GM19025 (cell line): ENCODE data around the gene MGAT5.

Experiments
- ATAC-seq: cut with Tn5 transposase; IDR thresholded peaks from one replicate; pipeline ENCODE4 v1.9.1; 2021; ENCODE audit warnings: mild to moderate bottlenecking, low read depth, moderate library complexity; ENCODE audit not compliant: unreplicated experiment

The MGAT5 gene

DNA sequence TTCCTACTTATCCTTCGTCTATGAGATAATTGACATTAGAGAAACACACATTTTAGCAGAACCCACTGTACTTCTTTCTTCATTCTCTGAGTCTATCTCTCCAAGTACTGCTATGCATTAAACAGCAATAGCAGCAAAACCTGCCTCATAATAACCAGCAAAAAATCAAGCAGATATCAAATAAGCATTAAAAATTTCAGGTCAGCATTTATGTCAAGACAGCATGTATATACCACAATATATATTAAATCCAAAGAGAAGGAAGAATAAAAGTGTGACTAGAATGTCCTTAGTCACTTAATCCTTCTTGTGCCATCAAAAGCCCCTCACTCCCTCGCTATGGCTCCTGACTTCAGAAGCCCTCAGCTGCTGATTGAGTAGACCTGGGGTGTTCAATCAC lies 131.3 kb downstream of the MGAT5 start:
- no peak for ATAC-seq

DNA sequence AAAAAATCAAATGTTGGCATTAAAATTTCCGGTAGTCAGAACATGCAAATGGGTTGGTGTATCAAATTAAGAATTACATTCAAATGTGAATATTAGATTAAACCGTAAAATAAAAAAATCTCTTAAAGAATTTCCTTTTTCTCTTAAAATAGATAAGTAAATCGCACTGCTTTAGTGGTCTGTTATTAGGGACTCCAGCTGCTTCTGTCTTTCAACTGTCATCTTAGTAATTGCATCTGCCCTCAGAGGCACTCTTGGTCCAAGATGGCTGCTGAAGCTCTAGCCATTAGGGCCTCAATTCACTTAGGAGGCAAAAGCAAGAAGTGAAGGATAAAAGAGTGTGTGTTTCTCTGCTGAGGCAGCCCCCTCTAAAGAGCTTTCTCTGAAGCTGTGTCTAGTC lies 132.4 kb downstream of the MGAT5 start:
- ATAC-seq: no peak

DNA sequence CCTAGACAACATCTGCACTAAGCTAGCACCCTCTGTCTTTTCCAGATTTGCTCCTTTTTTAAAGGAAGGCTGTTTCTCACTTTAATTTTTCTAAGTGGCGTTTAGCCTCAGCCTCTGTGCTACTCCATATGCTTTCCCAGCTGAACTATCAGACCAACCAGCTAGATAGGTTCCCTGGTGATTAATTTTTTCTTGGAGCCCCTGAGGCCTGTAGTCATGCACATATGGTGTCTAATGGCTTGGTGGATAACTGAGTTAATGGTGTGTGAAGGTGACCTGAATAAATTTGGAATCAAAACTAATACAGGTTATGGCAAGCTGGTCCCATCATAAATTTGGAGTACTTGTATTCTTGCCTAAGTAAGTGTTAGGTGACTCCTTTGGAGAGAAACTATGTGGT lies 135.5 kb downstream of the MGAT5 start:
- no peak for ATAC-seq

DNA sequence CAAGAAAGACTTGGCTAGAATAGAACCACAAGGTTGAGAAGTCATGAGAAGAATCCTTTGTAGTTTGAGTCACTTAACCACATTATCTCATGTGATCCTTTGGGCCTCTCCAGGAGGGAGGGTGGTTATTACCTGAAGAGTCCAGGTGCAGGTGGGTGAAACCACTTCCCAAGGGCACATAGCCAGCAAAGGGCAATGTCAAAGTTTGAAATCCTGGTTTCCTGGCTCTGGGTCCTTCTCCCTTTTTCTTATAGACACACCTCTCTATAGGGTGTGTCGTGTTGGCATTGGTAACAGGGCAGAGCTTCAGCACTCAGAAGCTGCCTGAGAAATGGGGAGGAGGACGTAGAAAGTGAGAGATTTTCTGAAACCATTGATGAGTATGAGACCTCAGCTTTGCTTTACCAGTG lies 137.9 kb downstream of the MGAT5 start:
- ATAC-seq: peak; percentile 68

DNA sequence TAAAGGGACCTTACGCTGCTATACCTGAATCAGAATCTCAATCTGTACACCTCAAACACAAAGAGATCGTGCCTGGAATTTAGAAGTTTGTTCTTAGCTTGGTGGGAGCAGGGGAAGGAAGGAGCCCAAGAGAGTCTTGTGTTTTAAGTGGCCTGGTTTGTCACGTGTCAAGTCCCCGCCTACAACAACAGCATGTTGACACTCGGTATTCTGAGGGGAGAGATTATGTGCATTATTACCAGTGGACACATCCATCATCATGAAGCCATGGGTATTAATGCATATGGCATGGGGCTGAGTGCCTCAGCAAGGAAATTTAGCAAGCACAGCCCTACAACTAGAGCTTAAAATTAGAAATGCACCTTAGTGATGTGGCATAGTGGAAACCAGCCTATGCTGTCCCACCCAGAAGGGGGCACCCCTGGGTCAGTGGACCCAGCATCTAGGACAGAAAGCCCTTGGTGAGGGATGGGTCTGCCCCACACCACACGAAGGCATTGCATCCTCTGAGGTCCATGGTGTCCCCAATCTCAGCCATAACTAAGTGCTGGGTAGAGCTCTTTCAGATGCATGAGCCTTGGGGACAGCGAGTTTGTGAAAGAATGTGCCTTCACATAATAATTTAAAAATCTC lies 138.7 kb downstream of the MGAT5 start:
- no peak for ATAC-seq

DNA sequence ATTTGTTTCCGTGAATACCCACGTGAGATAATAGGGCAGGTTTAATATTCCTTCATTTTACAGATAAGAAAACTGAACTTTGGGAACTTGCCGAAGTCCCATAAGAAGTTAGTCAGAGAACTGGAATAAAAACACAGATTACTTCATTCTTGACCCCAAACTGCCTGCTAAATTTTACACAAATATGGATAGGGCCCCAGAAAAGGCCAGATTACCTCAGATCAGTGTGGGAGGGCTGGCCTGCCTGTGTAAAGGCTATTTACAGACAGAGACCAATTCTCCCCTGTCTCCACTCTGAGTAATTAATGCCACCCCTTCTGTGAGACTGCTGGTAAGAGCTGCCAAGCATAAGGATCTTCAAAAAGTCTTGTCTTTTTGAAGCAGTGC lies 139.2 kb downstream of the MGAT5 start:
- no peak for ATAC-seq

DNA sequence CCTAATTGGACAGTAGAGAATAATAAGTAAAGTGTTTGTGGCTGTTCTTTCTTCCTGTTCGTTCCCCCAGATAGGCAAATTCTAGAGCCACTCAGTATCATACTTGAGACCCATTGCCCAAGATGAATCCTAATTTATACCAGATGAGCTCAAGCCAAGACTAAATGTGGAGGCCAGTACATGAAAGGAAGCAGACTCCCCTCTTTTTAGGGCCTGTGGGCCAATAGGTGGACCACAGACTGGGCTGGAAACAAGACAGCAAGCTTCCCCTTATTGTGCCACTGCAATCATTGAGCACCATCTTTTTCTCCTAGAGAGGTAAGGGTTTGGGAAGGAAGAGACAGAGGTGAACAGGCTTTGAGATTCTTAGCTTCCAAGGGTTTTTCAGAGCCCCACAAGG lies 141.9 kb downstream of the MGAT5 start:
- ATAC-seq: no peak

DNA sequence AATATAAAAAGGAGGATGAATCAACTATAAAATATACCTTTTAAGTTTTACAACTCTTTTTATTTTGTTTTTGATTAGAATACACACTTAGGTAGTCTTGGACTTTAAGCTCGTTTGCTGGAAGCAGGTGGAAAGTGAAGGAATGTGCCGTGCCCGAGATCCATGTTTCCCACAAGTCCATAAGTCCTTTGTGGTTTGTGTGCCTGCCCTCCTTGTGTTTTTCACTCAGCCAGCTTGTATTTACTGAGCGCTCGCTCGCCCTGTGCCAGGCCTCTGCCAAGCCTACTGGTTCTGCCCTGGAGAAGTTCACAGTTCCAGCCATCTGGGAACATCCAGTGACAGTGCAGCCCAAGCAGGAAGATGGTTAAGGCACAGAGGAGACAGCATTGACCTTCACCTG lies 142.6 kb downstream of the MGAT5 start:
- ATAC-seq: no peak

DNA sequence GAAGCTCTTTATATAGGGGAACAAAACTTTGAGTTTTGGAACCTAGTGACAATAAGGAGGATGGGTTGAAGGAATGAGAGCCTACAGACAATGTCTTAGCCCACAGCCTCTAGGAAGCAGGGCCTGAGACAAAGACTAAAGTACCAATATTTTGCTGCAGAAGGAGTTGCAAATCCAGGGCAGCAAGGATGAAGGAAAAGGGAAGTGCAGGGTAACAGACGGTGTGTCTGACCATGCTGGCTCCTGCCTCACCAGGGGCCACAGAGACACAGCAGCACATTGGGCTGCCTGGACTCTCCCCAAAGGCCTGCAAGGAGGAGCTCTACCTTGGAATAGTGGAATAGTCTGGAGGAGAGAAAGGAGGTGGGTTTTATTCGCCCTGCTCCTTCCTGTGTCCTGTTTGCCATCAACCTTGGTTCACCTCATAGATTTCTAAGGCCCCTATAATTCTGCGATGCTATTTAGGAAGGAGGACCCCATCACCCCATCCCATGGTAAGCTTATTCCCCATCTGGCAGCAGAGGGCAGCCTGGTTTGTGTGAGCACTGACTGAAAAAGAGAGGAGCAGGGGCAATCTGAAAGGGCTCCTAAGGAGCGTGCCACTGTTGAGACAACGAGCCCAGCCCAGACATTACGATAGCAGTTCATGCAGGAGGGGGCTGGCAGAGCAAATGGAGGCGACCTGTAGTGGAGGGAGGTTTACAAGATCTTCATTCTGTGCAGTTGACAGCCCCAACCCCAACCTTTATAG lies 143.4 kb downstream of the MGAT5 start:
- no peak for ATAC-seq

DNA sequence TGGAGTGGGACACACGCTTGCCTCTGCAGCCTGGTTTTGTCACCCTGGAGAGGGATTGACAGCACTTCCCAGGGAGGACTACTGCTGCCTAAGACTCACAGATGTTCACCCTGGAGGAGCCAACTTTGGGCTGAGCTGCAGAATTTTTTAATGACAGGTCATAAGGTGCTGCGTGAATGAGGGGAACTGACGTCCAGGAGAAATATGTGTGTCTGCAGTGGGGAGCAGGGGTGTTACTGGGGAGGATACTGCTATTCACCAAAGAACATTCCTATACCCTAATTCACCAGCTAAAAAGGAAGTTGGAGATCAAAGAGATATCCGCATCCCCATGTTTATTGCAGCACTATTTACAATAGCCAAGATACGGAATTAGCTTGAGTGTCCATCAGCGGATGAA lies 144.4 kb downstream of the MGAT5 start:
- no peak for ATAC-seq

DNA sequence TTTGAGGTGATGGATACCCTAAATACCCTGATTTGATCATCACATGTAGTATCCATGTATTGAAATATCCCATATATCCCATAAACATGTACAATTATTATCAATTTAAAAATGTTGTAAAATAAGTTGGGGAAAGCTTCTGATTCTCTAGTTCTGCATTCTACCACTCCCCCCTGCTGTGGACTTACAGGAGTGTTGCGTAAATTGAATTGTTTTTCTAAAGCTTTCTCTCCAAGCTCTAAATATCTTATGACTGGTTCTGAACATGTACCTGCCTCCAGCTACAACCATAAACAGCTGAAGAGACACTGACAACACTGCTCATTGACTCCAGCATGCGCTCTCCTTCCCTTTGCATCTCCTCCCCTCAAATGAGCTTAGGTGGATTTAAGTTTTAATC lies 145.2 kb downstream of the MGAT5 start:
- ATAC-seq: no peak

DNA sequence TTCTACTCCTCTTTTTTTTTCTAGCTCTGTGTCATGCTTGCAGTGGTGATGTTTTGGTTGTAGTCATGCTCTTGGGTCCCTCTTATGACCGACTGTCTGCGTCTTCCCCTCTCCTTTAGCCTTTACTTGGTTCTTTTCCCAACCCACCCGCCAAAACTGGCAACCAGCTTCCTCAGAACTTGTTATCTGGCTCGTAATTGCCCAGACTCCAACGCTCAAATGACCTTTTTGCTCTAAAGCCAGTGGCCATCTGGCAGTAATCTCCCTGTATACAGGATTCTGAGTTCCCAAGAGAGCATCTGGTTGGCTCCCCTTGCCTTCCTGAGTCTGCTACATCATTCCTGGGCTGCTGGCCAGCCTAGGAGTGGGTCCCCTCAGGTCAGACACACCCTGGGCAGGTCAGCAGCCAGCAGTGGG lies 147.2 kb downstream of the MGAT5 start:
- ATAC-seq: no peak

DNA sequence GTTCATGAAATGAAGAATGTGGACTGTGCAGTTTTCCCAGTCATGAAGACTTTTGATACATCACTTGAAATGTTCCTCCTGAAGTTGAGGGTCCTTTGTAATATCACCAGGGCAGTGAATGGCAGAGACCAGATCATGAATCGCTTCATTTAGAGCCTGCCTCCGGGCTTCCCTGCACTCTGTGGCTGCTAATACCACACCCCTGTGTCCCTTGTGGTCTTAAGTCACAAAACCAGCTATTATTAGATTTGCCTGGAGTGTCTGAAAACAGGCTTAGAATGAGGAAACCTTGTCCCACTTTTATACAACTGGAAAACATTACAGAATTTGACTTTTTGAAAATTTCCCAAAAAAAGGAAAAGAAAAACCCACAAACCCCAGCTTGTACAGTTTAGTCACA lies 147.9 kb downstream of the MGAT5 start:
- ATAC-seq: no peak

DNA sequence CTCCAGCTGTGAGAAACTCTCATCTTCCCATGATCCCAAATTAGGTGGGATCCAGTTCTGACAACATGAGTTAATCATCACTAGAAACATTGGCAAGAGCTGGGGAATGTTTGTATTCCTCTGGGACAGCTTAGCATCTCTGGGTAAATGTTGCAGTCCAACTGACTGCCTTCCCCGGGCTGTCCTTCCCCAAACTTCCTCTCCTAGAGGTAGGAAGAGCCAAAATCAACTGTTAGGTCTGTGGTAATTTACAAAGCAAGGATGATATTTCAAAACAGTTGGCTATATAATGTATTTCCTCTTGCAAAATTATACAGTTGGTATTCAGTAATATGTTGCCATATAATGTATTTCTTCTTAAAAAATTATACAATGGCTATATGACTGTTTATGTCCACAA lies 148.5 kb downstream of the MGAT5 start:
- no peak for ATAC-seq

DNA sequence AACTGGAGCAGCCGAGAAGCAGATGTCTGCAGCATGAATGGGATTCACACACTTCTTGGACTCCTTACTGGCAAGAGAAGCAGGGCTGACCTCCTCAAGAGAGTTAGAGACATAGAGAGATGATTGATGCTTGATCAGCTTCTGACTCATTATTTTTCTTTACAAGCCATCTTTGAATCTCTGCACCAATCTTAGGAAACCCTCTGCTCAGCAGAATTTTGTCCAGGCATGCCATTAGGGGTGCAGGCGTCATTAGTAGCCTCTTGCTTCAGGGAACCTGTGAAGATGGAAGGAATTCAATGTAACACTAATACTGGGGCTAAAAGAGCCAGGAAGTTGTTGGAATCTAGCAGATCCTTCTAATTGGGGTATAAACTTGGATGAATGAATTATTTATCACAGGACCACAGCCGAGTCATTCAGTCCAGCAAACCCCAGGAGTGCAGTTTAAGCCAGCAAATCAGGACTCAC lies 151.8 kb downstream of the MGAT5 start:
- no peak for ATAC-seq

DNA sequence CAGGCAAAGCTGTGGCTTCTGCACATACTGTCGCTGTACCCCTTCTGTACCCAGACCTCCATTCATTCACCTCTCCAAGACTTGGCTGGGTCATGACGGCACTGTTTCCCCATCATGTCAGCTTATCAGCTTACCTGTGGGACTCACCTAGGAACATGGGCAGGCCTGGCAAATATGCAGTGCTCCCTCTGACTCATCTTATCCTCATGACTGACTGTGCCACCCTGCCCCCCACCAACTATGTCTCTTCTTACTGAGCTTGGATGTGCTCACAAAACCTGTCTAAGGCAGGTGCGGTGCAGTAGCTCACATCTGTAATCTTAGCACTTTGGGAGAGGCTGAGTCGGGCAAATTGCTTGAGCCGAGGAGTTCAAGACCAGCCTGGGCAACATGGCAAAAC lies 152.4 kb downstream of the MGAT5 start:
- ATAC-seq: no peak

DNA sequence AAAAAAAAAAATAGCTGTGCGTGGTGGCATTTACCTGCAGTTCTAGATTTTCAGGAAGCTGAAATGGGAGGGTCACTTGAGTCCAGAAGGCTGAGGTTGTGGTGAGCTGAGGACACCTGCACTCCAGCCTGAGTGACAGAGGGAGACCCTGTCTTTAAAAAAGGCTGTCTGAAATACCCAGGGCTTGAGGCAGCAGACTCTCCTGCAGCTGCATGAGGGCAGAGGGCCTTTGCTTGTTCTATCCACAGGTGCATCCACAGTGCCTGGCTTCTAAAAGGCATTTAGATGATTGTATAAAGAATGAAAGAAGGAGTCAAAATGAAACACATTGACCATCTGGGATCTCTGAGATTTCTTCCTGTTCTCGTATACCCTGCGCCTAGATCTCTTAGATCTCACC lies 152.9 kb downstream of the MGAT5 start:
- ATAC-seq: no peak

DNA sequence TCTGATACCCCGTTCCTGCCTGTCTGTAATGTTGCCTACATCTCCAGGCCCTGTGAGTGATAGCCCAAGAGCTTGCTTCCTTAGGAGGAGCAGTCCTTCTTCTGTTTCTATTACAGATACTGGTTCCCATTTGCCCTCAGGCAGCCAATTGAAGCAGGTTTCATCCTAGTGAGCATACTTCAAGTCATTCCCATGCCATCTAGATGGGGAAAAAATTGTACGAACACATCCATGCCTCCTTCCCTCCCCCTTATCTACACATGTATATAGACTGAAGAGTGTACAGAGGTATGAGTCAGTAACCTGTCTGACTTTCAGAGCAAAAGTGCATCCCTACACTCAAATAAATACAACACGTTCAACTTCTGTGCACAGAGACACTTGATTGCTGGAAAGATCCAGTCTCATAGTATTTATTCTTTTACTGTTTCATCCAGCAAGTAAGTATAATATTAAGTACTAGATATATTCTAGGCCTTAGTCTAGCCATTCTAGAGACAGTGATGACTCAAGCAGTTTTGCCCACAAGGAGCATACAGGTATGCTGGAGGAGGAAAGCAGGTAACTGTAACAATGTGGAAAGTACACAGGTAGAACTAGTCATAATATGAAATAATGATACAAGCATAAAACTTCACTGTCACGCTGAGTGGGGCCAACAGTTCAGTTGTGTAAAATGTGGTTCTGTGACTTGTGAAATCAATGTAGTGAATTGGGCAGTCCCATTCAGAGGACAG lies 153.4 kb downstream of the MGAT5 start:
- ATAC-seq: no peak

DNA sequence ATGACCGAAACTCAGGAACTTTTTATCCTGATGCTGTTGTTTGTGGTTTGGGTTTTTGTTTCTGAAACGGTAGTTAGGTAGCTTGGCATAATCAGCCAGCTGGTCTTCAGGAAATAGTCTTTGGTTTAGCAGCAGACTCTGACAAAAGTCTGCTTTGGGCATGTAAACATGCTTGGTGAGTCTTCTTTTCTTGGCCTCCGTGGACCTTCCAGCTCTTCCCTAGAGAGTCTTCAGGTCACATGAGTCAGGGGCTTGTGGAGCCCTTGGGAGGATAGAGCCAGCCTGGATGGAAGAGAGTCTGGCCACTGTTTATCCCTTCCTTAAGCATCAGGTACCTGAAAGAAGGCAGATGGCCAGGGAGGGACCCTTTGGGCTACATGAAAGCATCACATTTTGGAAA lies 154.5 kb downstream of the MGAT5 start:
- ATAC-seq: no peak

DNA sequence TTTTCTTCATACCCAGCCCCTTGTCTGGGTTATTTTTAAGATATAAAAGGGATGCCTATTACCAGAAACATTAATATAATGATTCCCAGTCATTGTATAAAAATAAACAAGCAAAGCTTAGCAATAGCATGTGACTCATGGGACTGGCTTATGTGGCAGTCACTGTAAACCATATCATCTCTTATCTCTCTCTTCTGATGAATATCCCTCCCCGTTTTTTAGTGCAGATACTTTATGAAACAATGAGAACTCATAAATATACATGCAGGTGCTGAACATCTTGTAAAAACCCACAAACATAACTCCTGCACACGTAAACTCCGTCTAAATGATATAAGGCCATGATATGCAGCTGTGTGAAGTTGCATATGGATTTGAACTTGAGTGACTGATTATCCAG lies 154.9 kb downstream of the MGAT5 start:
- ATAC-seq: no peak

DNA sequence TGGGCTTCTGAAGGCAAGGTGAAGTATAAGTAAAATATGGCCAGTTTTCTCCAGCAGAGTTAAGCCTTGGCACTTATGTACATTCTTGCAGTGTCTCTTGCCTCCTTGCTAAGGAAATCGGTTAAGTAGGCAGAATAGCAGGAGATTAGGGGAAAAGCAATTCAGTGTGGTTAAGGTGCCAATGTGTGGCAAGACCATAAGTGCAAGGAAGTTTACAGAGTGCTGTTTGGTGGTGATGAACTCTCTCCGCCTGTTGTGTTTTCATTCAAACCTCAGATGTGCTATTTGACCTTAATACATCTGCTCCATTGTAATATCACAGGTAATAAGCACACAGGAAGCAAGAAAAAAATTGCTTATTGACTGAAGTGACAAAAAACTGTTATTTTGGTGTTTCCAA lies 156.1 kb downstream of the MGAT5 start:
- ATAC-seq: no peak

DNA sequence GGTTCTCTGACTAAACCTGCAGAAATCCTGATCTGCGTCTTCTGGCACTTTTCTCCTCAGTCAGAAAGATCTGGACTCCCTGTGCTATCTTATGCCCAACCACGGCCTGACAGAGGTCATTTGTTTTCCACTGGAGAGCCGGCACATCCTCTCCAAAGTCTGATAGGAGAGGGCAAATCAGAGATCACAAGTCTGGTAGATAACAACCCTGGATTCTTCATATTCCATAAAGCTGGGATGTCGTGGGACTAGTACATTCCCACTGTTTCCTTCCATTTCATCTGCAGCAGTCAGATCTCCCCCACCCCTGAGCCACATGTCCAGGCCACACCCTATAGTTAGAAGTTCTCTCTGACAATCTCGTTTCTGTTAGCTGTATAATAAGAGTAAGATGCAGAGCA lies 157.0 kb downstream of the MGAT5 start:
- ATAC-seq: no peak
